ENCODE data around the gene SETBP1.

- TF ChIP-seq CTCF (IDR thresholded peaks at IDR 0.05): no peak
- TF ChIP-seq EZH2 (IDR thresholded peaks at IDR 0.05): no peak
Observed at GRCh38 chr18:44937960-44938719, 257.5 kb downstream of the SETBP1 start.

Measured in neural progenitor cell (in vitro differentiated cells).